GM19438 (cell line): ENCODE results near the gene GGACT.

Source experiments
- ATAC-seq: cut with Tn5 transposase; IDR thresholded peaks from one replicate; pipeline ENCODE4 v1.9.1; 2021; ENCODE audit warnings: low read depth; ENCODE audit not compliant: unreplicated experiment

Gene GGACT

DNA sequence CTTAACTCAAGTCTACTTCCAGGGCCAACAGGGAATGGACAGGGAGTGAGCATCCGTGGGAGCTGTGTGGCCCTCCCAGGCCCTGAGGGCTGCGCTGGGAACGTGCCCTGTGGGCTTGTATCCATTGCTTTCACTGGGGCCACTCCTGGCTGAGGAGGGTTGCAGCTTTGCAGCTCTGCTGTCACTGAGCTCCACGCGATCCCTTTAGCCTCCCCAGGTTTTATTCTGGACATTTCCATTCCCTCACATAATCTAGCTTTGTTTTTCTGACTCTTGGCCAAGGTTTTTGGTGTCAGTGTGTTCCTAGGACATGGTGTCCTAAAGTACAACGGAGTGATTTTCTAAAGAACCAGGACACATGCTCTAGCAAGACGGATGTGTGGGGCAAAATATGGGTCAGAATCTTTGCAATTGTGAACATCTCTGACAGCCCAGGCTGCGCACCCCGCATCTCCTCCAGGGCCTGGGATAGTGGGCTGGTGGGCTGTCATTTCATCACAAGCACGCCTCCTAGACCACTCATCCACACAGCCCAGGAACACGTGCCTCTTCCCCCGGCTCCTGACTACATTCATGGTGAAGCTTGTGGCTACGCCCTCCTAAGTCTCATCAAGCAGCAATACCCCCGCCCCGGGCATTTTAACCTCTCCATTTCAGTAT, 28.0 kb downstream of the GGACT start:
- no peak for ATAC-seq

DNA sequence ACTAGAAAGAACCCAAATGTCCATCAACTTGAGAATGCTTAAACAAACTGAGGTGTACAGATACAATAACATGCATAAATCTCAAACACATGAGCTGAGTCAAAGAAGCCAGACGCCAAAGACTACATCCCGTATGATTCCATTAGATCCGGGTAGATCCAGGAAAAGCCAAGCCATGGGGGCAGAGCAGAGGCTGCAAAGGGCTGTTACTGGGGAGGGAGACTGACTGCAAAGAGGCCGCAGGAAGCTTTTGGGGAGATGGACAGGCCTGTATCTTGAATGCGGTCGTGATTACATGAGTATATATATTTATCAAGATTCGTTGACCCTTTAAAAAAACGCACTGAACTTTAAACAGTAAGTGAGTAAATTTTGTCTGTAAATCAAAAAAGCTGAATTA, 28.7 kb downstream of the GGACT start:
- ATAC-seq: no peak

DNA sequence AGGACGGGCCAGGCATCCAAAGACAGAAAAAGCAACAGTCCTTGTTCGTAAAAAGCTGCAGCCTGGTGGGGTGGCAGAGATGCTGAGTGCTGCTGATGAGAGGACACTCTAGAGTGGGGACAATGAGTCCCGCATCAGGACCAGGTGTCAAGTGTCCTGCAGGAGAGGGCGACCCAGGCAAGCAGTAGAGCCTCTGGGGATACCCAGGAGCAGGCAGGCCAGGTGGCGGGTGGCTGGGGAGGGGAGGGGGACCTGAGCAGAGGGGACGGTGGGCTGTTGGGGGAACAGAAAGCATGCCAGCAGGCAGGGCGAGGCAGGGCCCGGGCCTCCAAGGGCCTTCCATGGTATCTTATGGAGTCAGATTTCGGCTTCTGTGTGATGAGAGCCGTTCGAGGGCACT, 35.8 kb downstream of the GGACT start:
- ATAC-seq: no peak

DNA sequence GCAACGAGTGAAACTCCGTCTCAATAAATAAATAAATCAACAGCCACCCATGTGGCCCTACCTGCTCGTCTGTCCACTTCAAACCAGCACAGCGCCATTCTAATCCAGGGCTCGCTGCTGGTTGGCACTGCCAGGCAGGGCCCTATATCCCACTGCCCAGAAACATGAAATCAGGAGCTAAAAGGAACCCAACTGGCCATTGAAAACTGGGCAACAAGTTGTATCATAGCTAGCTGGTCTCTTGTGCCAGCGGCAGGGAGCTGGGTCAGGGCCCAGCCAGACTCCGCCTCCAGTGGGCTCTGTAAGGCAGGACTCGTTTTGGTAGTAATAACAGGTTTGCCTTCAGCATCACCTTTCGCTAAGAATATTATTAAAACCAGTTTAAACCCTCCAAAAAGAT, 39.3 kb downstream of the GGACT start:
- ATAC-seq: no peak

DNA sequence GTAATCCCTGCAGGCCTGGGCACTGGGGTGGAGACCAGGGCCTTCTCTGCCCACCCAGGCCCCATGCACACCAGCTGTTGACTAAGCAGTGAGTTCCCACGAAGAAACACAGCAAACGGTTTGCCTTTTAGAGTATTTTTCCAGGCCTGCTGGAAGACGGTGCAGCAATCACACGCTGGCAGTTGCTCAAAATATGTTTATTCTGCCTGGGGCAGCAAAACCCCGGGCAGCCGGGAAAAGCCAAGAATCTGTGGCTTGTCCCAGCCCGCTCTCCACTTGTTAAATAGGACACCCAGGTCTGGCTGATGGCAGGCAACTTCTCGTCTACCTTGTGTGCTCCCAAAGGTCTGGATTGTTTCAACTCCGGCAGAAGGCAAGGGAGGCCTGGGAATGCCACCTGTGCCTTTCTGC, 40.8 kb downstream of the GGACT start:
- ATAC-seq: no peak

DNA sequence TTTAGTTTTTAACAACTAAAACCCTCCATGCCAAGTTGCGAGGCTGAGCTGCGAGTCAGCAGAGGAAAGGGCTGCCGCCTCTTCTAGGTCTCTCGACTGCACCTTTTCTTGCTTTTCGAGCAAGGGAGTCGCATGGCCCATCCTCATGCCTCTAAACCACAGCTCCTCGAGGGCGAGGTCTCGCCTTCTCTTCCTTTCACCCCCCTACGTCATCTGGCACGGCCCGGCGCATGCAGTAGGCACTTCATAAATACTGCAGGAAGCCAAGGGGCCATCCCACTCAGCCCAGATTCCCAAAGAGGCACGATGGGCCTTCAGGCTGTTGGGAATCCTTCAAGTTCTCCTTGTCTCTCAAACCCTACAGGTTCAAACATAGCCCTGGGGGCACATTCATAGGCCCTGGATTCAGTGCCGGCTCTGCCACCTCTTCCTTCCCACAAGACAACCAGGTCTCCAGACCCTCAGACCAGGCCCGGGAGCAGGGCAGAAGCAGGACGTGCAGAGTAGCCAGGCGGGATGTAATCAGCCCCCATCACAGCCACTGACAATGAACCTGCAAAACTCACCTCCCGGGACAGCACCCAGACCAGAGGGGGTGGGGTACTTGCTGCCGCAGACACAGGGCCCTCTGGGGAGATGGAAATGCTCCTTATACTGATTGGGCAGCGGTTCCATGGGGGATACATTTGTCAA, 41.7 kb downstream of the GGACT start:
- ATAC-seq: no peak

DNA sequence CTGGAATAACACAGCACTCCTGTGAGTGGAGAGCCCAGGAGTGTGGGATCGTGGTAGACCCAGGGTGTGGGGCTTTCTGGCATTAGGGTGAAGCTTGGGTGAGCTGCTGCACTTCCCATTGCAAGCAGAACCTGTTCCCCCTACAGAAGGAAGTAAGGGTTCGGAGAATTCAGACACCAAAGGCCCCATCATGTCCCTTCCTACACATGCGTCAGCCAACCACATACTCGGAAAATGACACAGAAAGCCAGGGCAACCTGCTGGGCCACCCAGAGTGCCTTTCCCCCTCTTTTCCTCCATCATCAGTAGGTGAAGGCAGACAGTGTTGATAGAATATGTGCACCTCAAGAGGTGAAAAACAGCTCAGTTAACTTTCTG, 42.9 kb downstream of the GGACT start:
- ATAC-seq: no peak

DNA sequence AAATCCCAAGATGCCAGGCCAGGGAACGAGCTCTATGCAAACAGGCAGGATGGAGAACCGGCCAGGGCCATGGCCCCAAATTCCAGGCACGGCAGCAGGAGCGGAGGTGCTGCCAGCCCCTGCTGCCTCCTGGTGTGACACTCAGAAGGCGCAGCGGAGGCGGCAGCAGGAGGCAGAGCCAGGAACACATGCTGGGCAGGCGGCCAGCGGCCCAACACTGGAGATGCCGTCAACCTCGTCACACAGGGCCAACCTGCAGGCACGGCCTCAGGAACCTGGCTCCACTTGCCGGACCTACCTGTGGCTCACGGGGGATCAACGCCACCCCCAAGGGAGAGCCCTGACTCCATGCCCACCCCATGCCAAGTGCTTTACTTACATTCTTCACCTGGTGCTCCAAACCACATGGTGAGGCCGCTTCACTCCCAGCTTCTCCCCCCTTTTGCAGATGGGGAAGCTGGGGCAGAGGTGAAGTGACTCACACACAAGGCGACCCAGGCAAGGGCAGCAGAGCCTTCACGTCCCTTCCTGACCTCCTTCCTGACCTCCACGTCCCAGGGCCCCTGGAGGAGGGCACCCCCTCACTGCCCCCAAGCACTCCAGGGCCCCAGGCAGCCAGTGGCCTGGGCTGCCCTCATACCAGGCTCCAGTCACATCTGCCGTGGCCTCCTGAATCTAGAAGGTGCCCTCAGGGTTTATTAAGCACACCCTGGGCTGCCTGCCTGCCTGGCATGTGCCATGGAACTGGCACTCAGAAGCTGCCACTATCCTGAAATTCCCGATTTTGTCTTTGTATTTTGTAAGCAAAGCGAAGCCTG, 43.5 kb downstream of the GGACT start:
- ATAC-seq: no peak

DNA sequence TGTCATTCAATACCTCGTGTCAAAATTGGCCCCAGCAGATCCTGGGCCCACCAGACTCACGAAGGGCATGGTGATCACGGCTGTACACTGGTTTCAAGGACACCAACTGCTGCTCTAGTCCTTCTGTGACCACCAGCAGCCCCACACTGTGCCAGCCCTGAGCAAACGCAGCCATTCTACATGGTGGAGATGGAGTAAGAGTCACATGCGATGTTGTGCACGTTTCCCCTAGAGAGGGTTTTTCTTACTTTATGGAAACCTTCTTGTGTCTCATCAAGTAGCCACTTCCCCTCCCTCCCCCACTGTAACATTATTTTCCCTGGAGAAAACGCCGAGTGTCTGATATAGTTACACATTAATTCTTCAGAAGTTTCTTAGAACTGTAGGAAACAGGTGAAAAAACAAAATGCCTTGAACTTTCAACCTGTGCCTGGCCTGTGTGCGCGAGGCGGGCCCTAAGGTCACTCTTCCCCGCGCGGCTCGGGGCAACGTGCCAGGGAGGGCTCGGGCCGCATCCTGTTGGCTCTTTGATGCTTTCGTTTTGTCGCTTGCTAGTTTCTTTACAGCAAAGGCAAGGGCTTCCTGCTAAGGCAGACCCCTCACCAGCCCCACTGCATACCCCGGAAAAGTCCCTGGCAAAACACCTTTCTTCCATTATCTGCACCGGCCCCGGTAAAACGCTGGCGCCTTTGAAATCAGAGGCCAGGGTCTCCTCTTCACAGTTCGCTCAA, 44.6 kb downstream of the GGACT start:
- ATAC-seq: no peak

DNA sequence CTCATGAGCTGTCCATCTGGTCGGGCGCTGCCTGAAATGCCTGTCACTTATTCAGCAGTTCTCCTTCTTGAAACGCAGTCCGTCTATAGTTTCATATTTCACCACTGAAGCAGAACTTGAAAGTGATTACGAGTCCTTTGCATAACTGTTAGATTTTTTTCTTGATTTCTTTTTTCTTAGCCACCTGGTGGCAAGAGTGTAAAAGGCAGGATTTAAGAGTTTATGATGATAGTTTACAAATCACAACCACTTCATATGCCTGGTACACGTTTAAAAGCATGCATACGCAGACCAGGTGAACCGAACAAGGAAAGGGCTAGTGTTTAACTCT, 45.8 kb downstream of the GGACT start:
- peak; percentile 90 for ATAC-seq

DNA sequence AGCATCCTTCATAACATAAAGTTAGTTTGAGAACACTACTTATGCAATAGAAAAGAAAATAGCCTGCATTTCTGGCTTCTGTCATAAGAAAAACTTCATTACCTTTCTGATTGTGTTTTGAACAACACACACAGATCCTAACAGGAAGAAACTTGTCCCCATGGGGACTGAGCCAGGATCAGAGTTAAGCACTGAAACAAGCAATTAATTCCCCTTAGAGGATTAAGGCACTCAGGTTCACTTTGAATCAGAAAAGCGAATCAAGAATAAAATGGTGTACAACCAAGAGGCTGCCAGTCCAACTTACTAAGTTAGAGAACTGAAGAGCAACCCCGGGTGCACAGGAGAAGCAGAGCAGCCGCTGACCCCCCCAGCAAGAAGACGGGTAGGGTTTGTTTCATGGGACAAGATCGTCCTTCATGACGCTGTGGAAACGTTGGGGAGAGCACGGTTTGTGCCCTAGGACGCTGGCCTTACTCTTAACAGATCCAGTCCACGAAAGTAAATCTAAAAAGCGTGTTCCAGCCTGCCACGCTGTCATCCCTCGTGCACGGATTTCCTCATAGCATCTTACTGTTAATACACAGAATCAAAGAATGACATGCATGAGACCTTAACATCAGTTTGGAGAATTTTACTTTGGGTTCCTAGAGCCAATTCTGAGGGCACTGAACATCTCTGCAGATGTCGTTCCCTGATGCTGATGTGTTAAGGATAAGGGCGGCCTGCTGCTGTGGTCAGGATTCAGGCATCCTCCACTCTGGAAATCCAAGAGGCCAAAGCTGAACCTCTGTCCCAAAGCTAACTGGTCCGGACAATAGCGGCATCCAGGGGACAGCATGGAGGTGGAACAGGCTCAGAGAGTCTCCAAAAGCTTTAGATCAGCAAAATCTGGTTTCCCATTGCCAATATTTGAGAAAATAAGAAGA, 46.4 kb downstream of the GGACT start:
- no peak for ATAC-seq

DNA sequence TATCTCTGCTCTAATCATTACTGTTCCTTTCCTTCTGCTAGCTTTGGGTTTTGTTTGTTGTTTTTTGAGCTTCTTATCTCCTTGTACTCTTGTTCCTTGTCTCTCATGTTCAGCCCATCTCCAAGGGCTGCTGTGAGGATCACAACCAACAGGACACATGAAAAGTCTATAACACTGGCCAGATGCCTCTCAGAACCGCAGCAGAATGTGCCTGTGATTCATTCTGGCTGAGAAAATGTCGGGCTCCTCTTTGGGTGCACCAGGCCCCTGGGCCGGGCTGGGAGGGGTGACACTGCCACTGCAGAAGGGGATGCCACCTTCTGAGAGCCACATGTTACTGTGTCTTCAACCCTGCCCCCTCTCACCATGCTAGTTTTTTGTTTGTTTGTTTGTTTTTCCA, 48.0 kb downstream of the GGACT start:
- ATAC-seq: no peak

DNA sequence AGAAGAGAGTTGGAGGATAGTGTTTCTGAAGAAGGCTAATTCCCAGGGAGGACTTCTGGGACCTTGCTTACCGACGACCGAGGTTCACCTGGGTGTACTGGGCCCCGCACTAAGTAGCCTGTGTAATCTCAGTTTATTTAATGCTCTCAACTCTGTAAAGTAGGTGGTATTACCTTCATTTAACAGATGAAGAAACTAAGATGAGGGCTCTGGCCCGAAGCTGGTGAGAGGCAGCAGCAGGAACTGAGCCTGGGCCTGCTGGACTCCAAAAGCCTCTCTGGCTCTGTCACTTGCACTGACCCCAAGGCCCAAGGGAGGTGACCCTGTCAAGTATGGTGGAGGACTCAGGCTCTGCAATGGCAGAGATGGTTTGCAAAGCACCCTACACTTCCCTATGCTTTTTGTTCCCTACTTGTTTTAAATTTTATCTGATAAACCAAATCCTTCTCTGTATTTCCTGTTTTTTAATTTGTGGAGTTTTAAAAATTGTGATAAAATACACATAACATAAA, 50.6 kb downstream of the GGACT start:
- ATAC-seq: no peak

DNA sequence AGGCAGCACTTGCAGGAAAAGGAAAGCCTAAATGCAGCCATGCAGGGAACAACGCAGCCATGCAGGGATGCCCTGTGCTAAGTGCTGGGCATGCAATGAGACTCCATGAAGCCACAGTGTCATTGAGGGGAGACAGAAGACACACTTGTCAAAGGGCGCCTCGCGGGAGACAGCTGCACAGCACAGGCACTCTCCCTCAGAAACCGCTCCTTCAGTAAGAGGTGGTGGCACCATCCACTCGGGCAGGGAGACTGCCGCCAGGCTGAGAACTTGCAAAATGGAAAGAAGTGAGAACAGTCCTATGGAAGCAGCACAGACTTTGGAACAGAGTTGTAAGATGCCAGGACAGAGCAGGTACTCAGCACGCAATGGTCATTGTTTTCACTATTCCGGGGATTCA, 51.1 kb downstream of the GGACT start:
- ATAC-seq: no peak

DNA sequence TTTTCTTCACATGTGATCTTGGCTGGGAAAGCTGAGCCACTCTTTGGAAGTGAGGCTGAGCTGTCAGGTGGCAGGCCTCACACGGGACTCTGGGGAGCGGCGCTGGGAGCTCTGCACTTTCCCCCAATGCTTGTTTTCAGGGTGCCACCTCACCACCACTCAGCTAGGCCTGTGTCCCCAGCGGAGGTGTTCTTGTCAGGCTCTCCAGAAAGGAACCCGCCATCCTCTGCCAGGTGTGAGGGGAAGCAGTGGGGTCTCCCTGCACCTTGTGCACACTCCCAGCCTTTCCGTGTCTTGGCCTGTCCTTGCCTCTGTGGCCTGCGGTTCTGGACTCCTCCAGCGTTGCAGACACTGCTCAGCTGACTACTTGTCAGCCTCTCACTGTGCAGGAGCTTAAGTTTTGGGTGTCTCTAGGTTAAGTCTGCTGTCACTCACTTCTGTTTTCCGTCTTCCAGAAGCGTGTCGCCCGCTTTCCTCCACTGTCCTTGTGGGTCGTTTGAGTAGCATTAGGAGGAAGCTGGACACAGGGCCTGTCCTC, 51.9 kb downstream of the GGACT start:
- no peak for ATAC-seq

DNA sequence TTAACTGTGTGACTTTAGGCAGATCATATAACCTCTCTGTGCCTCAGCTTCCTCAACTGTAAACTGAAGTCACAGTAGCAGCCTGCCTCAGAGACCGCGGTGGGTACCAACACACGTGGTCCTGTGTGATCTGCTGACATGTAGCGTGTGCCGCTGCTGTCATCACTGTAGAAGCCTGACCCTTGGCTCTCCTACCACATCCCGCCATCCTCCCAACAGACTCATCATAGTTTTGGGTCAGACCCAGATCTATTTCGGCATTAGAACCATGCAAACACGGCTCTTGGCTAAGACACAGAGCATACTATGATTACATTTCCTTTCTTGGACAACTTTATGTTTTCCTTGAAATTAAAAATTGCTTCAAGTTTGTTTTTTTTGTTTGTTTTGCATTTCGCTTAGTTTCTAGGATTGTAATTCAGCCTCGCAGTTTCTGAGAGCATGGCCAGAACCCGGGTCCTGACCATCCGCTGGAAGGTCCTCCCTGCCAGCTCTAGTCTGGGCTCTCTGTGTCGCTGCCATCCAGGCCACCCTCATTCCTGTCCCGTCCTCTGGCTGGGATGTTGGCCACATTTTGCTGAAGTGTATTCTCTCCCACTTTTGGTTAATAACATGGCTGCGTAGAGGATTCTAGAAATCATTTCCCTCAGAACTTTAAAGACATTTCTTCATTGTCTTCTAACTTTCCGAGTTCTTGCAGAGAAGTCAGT, 53.0 kb downstream of the GGACT start:
- no peak for ATAC-seq

DNA sequence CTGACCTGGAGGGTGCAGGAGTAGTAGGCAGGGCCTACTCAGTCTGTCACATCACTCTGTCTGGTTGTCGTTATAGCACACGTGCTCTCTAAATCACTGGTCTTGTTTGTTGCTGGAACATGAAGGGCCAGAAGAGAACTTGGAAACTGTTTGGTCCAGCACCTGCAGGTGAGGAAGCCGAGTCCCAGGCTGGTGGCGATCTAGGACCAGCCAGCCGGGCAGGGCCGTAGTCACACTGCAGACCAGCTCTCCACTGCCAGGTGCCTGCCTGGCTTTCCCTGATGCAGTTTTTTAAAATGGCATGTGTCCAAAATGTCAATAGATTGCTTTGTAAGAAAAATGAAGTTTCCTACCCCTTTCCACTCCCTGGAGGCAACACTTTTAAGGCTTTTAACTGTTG, 53.7 kb downstream of the GGACT start:
- ATAC-seq: no peak

DNA sequence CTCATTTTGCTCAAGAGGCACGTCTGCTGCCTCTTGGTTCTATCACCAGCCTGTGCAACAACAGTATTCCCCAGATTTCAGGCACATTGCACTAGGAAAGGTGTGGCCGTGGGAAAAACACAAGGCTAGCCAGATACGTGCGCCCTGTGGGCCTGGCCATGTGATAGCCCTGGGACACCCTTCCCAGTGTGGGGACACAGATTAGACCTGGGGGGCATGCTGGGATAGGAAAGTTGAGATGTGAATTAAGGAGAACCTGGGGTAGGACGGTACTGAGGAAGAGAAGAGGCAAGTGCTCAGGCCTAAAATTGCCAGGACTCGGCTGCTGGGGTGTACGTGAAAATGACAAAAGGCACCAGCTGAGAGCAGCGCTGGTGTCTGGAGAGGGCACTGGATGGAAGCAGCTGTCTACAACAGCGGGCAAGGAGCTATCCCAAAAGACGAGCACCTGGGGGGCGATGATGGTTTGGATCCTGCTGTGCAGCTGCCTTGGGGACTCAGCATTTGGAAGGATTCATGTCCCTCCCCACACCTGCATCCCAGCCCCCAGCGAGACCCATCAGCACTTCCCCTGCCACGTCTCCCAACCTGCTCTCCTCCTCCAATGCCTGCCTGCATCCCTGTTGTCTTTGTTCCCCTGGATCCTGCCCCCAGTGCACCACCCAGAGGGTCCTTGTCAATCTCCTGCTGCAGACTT, 54.3 kb downstream of the GGACT start:
- no peak for ATAC-seq
